ENCODE results near the gene BEAN1.

BEAN1 gene

DNA sequence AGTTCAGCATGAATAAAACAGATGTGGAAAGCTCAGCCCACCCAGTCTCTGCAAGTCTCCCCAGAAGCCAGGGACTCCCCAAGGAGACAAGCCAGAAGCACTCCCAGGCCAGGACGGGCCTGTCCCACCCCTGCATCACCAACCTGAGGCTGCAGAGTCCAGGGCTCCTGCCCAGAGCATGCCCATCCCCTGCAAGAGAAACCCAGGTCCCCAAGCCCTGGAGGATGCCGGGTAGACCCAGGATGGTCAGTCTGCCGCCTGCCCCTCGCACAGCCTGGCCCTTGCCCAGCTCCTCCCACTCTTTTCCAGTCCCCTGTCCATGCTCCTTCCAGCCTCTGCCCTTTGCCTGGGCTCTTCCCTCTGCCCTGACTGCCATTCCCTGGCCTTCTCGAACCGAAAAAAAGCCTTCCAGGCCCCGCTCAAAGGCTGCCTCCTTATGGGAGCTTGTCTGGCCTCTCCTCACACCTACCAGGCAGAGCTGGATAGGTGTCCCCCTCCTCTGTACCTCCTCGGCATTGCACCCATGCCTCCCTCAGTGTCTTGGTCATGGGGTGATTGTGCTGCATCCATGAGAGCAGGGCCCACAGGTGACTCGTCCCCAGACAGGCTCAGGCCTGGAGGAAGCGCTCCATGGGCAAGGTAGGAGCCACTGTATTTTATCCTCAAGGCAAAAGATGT is 44.8 kb downstream of the BEAN1 start:
- DNase-seq = no peak

DNA sequence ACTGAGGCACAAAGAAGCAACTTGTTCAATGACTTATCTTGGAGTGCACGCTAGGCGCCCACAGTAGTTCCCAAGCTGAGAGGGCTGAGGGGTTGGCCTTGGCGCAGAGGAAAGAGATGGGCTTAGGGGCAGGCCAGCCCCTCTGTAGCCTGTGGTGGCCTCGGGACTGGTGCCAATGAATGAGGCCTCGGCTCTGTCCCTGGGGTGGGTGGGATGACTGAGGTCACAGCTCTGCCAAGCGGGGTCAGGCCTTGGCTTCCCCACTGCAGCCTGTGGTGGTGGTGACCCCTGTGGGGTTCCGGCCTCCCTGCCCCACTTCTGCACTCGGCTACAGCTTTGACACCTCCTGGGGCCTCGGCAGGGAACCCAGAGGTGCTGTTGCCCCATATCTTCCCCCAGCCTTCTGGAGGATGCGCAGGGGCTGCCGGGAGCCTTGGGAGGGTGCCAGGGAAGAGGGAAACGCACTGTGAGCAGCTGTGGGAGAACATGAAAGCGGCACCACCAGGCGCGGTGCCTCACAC is 46.0 kb downstream of the BEAN1 start:
- no peak for DNase-seq

DNA sequence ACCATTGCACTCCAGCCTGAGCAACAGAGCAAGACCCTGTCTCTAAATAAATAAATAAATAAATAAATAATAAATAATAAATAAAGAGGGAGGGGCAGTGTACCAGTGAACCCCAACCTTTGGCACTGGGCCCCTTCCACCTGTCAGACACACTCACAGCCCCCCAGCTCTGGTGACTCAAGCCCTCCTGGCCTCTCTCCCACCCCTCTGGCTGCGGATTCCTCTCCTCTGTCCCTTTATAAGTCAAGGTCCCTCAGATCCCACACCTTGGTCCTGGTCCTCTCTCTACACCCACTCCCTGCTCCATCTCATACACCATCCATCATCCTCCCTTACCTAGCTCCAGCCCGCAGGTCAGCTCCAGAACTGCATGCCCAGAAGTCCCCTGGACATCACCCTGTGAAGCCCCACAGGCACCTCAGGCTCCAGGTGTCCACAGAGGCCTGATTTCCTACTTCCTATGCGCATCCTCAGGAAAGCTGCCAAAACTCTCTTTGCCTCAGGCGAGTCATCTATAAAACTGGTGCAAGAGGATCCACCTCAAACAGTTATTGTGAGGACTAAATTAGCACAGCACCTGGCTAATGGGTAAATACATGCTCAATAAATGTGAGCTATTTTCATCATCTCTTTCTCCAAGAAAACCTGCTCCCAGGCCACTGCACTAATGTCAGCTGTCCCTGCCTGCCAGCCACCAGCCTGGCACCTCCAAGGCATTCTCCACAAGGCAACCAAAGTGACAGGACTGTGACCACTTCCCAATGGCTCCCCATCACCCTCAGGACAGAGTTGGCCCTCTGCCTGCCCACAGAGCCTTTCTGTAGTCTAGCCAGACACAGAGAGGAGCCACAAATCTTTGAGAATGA is 46.8 kb downstream of the BEAN1 start:
- no peak for DNase-seq

DNA sequence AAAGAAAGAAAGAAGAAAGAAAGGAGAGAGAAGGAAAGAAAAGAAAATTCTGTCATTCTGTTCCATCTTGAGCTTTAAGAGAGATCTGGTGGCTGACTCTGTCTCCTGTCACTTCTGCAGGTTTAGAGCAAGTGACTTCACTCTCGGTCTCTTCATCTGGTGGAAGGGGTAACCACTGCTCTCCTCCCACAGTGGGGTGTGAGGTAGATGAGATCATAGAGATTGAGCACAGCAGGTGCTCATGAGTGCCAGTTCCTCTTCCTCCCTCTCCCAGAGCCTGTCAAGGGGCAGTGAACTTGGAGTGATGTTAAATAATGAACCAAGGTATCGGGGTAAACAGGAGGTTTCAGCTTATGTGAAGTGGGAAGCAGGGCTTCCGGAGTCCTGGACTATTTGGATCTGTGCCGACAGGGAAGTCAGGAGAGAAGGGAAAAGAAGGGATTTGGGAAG is 47.7 kb downstream of the BEAN1 start:
- no peak for DNase-seq

DNA sequence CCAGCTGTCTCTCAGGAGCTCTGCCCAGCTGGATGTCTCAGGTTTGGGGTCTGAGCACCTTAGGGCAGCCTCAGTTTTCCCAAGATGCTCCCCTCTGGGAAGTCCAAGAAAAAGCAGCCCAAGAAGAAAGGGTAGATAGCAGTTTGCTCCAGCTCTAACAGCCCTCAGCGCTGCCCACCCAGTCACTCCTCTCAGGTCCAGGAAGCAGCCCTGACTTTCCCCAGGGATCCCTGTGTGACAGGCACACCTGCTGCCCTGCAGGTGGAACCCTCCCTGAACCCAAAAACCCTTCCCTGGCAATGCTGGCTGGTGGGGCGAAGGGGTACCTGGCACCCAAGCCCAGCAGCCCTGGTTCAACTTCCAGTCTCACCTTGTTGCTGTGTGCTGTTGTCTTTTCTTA is 48.1 kb downstream of the BEAN1 start:
- DNase-seq = no peak

DNA sequence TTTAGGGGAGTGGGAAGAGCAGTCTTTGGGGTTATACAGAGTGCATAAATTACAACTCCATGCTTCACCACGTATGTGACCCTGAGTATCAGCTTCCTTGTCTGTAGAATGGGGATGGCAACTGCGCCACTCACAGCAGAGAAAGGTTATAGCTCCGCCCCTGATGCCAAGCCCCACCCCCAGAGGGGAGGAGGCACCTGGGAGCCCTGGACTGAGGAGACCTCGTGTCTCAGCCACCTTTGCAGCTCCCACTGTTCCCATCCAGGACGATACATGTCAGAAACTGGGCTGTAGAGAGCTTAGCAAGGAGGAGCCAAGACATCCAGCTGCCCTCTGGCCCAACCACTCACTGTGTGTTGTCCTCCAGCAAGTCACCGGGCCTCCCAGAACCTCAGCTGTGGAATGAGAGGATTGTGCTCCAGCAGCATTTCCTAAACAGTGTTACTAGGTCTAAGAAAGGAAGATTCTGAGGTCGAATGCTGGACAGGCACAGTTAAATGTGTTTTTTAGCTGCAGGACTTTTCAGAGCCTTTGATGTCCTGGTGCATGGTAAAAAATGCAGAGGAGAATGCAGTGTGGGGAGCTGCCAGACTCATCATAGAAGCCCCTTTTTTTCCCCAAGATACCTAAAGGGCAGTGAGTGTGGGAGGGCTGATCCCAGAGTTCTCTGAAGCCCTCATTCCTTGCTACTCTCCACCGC is 49.4 kb downstream of the BEAN1 start:
- DNase-seq = peak in 1 of 2 experiments; percentile 9

DNA sequence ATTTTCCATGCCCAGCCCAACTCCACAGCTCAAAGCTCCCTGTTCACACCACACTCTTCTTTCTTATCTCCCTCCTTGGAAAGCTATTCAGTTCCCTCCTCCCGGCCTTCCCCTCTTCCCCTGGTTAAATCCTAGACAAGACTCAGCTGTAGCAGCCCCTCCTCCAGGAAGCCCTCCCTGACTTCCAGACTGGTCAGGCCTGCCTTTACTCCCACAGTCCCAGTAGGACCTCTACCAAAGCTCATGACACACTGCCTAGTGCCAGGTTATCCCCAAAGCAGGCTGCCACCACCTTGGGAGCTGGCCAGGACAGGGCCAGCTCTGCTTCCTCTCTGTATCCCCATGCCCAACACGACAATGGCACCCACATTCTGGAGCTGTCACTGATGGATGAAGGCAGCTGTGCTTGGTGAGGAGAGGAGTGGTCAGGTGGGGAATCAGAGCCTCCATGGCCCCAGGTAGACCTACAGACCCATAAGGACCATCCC is 50.0 kb downstream of the BEAN1 start:
- DNase-seq = no peak

DNA sequence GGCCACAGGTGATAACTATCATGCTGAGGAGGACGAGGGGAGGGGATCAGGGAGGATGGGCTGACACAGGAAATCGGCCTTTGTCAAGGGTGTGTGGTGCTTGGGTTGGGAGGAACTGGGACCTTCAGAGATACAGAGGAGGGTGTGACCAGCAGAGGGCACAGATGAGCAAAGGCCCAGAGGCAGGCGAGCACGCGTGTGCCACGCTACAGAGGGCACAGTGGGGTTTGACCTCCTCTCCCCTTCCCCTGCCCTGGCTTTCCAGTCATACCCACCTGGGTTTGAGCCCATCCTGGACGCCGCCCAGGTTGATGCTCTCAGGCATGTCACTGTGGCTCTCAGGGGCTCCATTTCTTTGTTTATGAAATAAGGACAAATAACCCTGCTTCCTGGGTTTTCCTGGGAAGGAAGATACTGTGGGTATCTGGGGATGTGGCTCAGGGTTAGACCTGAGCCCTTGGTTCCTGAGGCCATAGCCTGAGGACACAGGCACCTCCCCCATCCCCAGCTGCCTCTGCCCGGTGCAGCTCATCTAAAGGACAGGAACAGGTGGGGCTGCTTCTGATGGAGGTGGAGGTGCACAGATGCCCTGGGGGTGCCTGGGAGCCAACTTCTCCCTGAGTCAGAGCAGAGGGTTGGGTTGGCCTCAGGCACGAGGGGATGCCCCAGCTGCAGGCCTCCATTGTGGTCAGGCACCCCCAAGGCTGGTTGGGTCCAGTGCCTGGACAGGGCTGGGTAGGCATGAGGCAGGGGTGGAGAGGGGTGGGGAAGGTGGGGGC is 51.8 kb downstream of the BEAN1 start:
- peak in 1 of 2 experiments; percentile 63 for DNase-seq

DNA sequence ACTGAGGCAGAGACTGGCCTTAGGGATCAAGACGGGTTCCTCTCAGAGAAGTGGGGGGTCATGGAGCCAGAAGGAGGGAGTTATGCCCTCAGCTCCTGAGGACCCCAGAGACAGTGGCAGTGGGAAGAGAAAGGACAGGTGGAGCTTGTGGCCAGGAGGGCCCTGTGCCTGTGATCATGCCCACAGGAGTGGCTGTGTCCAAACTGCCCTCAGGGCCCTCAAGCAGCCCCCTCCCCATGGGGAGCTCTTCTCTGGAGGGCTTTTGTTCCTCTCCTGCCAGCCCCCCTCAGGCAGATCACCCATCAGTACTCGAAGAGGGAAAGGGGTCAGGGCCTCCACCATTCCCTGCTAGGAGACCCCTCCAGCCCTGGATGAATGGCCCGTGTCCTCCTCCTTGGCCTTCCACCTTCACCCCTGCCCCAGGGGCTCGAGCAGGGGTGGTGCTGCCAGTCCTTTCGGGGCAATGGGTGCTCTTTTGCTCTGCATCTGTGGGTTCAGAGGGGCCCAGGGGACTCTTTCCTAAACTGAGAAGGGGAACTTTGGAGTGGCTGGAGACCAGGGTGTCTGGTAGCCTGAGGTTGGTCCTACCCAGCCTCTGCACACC is 52.7 kb downstream of the BEAN1 start:
- DNase-seq = no peak

DNA sequence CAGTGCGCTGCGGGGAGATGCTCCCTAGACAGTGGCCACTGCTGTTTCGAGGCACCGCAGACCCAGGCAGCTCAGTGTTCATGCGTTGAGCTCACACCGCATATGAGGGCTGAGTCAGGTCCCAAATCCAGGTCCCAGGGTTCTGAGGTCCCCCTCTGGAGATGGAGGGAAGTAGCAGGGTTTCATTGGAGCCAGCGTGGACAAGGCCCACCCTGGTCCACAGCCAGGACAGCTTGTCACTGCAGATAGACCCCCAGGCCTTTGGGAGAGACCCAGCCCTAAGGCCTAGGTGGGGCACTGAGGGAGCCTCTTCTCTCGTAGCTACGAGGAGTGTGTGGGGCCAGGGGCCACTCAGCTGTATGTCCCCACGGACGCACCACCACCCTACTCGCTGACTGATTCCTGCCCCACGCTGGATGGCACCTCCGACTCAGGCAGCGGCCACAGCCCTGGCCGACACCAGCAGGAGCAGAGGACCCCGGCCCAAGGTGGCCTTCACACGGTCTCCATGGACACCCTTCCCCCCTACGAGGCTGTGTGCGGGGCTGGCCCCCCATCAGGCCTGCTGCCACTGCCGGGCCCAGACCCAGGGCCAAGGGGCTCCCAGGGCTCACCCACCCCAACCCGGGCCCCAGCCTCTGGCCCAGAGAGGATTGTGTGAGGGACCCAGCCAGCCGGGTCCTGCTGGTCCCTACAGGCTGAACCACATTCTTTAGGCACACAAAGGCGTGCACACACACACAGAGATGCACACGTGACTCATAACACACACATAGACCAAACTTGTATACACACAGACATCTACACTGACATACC is 53.4 kb downstream of the BEAN1 start:
- DNase-seq = no peak

DNA sequence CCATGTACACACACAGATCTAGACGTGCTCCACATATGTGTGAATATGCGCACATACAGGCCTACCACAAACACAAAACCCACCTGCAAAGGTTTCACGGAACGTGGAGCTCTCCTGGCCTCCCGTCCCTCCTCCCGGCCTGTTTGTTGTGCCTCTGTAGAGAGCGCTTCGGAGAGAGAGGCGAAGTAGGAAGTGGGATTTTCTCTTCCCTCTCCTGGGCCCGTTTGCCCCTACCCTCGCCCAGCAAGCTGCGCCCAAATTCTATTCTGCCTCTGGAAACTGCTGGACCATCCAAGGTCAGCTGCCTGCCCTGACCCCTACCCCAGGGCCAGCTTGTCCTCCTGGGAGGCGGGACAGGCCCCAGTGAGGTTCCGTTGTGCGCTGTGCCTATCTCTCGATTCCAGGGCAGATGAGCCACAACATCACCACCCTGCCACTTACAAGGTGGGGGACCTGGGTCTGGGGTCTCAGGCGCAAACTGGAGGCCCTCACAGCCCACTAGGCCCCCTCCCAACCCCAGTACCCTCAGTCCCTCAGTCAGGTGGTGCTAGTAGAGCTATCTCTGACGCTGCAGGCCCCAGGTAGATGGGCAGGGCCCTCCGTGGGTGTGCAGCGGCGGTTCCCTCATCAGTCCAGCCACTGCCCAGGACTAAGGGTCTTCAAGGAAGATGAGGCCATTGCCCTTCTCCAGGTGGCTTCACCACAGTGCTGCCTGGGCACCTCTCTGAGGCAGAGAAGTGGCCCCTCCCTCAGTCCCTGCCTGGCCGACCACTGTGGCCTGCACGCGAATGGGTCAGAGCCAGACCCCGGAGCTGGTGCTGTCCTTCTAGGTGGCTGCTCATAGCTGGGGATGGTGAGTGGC is 54.2 kb downstream of the BEAN1 start:
- DNase-seq = no peak

DNA sequence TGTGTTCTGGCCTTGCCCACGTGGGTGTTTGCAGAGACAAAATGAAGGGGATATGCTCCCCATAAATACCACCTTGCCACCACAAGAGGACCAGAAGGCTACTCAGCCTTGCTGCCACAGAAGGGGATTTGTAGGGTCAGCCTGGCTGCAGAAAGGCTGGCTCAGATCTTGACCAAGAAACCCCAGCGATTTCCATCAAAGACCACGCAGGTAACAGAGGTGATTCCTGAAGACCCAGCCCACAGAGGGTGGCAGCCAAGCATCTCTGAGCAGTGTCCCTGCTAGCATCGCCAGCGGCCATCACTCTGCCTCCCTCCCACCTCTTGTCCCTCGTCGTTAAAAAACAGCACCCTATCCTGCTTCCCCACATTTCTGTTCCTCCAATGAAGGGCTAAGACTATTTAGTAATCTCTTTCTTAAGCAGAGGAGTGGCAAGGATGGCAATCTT is 54.9 kb downstream of the BEAN1 start:
- no peak for DNase-seq

DNA sequence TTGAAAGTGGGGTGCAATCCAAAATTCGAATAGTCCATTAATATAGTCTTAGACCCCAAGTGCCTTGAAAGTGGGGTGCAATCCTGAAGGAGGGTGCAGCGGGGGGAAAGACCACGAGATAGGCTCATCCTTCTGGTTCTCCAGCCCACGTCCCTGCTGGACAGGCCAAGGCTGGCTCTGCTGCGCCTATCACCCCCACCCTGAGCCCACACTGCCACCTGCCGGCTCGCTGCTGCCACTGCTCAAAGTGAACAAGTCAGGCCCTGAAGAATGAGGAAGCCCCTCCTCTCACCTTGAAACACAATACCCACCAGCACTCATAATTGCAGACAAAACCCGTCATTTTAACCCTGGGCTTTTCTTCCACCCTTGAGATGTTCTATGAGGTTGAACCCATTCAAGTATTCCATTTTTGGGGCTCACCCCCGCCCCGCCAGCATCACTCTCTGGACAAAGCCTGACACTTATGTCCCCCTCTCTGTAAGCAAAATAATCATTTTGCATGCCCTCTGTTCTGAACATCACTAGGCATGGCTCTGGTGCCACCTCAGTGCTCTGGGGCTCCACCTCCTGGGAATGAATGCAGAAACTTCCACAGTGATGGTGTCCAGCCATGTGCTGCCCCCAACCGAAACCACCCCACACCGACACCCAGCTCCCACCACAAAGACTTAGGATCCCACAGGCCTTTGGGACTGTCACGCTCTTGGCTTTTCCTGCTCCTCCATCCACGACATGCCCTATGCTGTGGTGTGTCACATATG is 56.8 kb downstream of the BEAN1 start:
- peak; percentile 32 to 76 for DNase-seq

DNA sequence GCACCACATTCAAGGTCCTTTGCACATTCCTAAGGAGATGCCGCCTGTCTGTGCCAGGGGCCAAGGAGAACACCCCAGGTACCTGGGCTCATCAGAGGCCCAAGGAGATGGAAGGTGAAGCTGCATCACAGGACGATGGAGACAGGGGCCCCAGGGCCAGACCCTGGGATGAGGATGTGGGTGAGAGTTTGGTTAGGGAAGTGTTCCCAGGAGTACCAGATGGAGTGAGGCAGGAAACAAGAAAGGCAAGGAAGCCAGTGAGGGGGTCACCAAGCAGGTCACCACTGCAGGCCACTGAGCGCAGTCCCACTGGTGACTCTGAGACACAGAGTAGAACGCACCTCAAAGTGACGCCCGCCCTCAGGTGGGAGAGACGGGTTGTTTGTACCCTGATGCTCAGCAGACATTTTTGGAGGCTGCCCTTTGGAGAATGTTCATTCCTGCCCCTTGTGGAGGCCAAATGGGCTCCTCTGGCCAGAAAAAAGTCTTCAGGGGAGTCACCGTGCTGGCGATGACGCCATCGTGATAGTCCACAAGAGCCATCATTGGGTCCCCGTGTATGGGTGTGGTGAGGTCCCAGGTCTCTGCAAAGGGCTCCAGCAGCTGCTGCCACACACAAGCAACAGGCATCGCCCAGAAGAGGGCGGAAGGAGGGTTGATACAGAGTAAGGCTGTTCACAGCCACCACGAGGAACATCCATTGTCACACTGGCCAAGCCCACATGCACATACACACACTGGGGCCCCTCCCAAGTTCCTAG is 57.5 kb downstream of the BEAN1 start:
- no peak for DNase-seq

DNA sequence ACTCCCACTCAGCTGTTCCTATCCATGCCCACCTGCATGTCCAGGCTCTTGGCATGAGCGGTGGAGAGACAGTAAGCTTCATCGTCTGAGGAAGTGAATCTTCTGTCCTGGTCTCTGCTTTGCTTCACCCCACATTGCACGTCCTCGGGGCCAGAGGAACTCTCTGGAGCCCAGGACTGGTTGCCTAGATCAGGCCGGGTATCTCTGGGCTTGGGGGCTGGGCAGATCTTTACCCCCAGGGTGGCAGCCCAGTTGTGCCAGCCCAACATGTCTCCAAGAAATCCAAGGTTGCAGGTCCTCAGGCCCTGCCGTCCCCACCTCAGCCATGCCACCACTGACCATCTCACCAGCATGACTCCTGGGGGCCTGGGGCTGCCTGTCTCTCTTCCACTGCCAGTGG is 58.3 kb downstream of the BEAN1 start:
- DNase-seq = no peak

DNA sequence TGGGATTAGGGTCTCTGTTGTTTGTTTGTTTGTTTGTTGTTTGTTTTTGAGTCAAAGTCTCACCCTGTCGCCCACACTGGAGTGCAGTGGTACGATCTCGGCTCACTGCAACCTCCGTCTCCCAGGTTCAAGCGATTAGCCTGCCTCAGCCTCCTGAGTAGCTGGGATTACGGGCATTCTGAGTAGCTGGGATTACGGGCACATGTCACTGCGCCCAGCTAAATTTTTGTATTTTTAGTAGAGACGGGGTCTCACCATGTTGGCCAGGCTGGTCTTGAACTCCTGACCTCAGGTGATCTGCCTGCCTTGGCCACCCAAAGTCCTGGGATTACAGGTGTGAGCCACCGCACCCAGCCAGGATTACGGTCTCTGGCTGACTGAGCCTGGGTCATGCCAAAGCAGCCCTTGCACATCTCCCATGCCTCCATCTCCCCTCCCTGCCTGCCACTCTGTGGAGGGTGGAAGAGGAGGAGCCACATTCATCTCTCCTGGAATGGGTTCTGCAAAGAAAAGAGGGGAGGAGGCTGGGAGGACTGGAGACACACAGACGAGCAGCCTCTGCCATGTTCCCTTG is 59.2 kb downstream of the BEAN1 start:
- no peak for DNase-seq

DNA sequence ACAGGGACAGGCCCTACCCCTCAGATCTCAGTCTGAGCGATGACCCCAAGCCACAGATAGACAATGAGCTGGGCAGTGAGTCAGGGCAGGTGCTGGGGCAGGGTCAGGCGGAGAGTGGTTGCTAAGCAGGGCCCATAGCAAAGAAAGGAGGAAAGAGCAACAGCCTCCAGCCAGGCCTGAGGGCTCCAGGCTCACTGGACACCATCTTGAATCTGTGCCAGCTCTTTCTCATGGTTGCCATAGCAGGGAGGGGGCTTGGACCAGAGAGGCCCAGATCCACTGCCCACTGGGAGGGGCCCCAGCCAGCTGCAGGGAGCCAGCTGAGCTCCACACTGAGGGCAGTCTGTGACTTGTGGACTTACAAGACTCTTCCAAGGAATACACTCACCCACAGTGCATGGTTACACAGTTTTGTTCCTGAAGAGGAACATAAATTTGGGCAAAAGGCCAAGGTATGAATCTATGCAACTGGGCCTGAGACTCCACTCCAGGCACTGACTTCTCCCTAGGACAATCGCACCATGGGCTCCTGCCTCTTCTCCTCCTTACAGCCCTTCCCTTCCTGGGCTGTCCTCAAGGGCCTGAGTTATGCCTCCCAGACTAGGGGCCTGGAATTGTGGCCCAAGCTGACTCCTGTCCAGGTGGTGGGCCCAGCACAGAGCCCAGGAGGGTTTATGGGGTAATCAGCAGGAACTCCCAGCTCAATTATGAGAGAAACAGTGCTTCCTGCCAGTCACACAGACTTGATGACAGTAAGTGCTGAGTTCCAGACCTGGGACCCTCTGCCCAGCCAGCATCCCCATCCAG is 59.9 kb downstream of the BEAN1 start:
- DNase-seq = no peak
